Heart right ventricle (tissue), 16 donors: ENCODE measurements around the gene TUBA4A. TPM values are rescaled to one million over a fixed set of nuclear protein-coding genes. Genes with fewer than 3 reads are reported as not detected.

Experiments
- ATAC-seq, 8 donors: fragments of 200-7000 bp; cut with Tn5 transposase; one replicate each; pipeline ENCODE4 v1.9.1; 2020; ENCODE audit warnings: mild to moderate bottlenecking in 8 of 8, moderate library complexity in 8 of 8, moderate number of reproducible peaks in 1 of 8
- DNase-seq, 2 donors: peaks; one replicate each; pipeline ENCODE4 v3.0.0-alpha.2; 2020
- H3K27ac ChIP-seq, 10 donors: fragments of 200-600 bp; sonication (generic) in 2 of 10; one replicate each; pipeline versions ENCODE4 v1.5.0 to v1.8.0; 2020 to 2022; ENCODE audit warnings: mild to moderate bottlenecking in 3 of 10
- H3K27me3 ChIP-seq, 7 donors: fragments of 200-600 bp; one replicate each; pipeline ENCODE4 v1.8.0; 2021 to 2022; ENCODE audit warnings: mild to moderate bottlenecking in 2 of 7
- H3K36me3 ChIP-seq, 9 donors: fragments of 200-600 bp; sonication (generic) in 1 of 9; one replicate each; pipeline versions ENCODE4 v1.5.0 to v1.8.0; 2020 to 2022; ENCODE audit warnings: mild to moderate bottlenecking in 2 of 9
- H3K4me1 ChIP-seq, 9 donors: fragments of 200-600 bp; sonication (generic) in 1 of 9; one replicate each; pipeline versions ENCODE4 v1.5.0 to v1.8.0; 2020 to 2022; ENCODE audit warnings: mild to moderate bottlenecking in 4 of 9
- H3K4me3 ChIP-seq, 10 donors: fragments of 200-600 bp; sonication (generic) in 2 of 10; one replicate each; pipeline versions ENCODE4 v1.5.0 to v1.8.0; 2020 to 2022; ENCODE audit warnings: mild to moderate bottlenecking in 7 of 10, moderate library complexity in 2 of 10
- H3K9me3 ChIP-seq, 11 donors: fragments of 200-600 bp in 10 of 11; sonication (generic) in 2 of 11; one replicate each; pipeline versions ENCODE4 v1.5.0 to v1.8.0; 2013 to 2022; ENCODE audit warnings: mild to moderate bottlenecking in 2 of 11, control low read depth in 1 of 11, moderate library complexity in 1 of 11
- CTCF ChIP-seq, 9 donors: fragments of 200-600 bp; sonication (generic) in 2 of 9; IDR thresholded peaks; one replicate each; pipeline versions ENCODE4 v1.5.0 to v1.8.0; 2021 to 2022; ENCODE audit warnings: antibody characterized with exemption in 9 of 9, mild to moderate bottlenecking in 5 of 9, moderate library complexity in 1 of 9
- WGBS, 2 donors: extraction: QIAGEN DNeasy Blood & Tissue Kit; methylation state at CpG; one replicate each; pipeline ENCODE4 v1.1.7; 2013; ENCODE audit warnings: inconsistent platforms in 1 of 2; 5-methylcytosine and 5-hydroxymethylcytosine counted together
- intact Hi-C, 10 donors: fragments of 100-400 bp; cut with DNase I; formaldehyde crosslinking; loops; one replicate each; pipeline versions ENCODE4 v1.11.1 to v1.14.2; 2022
- polyA plus RNA-seq, 2 donors: library from polyadenylated mRNA; stranded (reverse); fragments of 200-250 nt; gene quantifications; one replicate each; pipeline ENCODE4 v1.2.3, GENCODE V29; 2013
- total RNA-seq, 10 donors: library from RNA; stranded (reverse); fragmentation: NEBNext Ultra II Directional in 3 of 10; extraction: Animal tissue kit (Norgen Biotek cat#: 25700) in 3 of 10; gene quantifications; one replicate each; pipeline versions ENCODE4 v1.2.1 to v1.2.4, GENCODE V29; 2021 to 2023
- donor health status: Arrhythmogenic right ventricular cardiomyopathy.
- donor health status: ischemic (EF 13 %, LVEDD 7.1; RV severe dilation, severe dysfunction).
- donor health status: healthy with polysubstance abuse.
- donor health status: DM: no; HTN: yes; CAD: no.
- donor health status: DM: no; HTN: no; CAD: no.
- donor health status: ischemic (EF 25% LVEDD 6.9; RV normal size, moderate dysfunction).
- donor health status: ischemic (EF 25% LVEDD 5.7; RV mildly dilated, moderate dysfunction).
- donor health status: healthy.
- donor health status: DM: yes; HTN: yes; CAD: no.
- donor health status: Ischemic cardiomyopathy.
- donor health status: ischemic (EF 35%, LVEDD 5.7; RV mildly dilated, moderate dysfunction).
- donor health status: nonischemic (EF 11% LVEDD 7.7; RV severe dilation, severe dysfunction).
- donor health status: DM: yes; HTN: yes; CAD: no.
- donor health status: PGD.
- donor health status: ischemic (EF 29% LVEDD 5.4; RV normal size, mild dysfunction).
- donor health status: nonischemic (EF 23%, LVEDD 6.1; RV moderate dilation, normal function).

Gene TUBA4A
- total and polyA plus RNA-seq, 12 donors: 61.0 to 341 (median 145) TPM

GRCh38 chr2:219220652-219221402 lies 32.9 kb downstream of the TUBA4A start:
- H3K4me3 ChIP-seq: no peak overlapping the region
- H3K4me1 ChIP-seq: peaks cover 12 to 45% (median 35%) of the 10 kb centered on the region in 9 donors
- DNase-seq (no peak), ATAC-seq (no peak)
- peaks cover 2 to 72% (median 54%) of the 10 kb centered on the region in 9 donors for H3K36me3 ChIP-seq
- H3K27me3 ChIP-seq: no peaks in the 10 kb centered on the region
- H3K9me3 ChIP-seq: no peaks in the 10 kb centered on the region
- 87 to 90% methylated on average over 18 to 19 of the region's 19 CpGs for WGBS, 2 donors
- intact Hi-C loops: loop anchor here in 1 of 10 donors (10.0 kb wide), 1 partner anchor 74 kb away; no protein-coding TSS in a partner anchor
- H3K27ac ChIP-seq: no peak overlapping the region
- TF ChIP-seq CTCF (IDR thresholded peaks at IDR 0.05): no peak

- 86 to 89% methylated on average over 18 of the region's 18 CpGs for WGBS, 2 donors
- H3K4me1 ChIP-seq: peaks cover 12 to 40% (median 35%) of the 10 kb centered on the region in 9 donors
- intact Hi-C loops: loop anchor here in 5 of 10 donors (2.0 to 10.0 kb wide), 4 partner anchors 43 to 75 kb away; partner anchors contain the start of genes CNPPD1 (in 2 of the 5), RETREG2 (in 2 of the 5) and NHEJ1 (in 1 of the 5)
- DNase-seq (no peak), ATAC-seq (no peak)
- H3K27ac ChIP-seq: peak overlapping the region in 4 of 10 donors; percentile 90 to 93 (median 92)
- peak overlapping the region in 4 of 10 donors; percentile 62 to 75 (median 65) for H3K4me3 ChIP-seq
- H3K27me3 ChIP-seq: no peaks in the 10 kb centered on the region
- TF ChIP-seq CTCF (IDR thresholded peaks at IDR 0.05): no peak
- peaks cover 2 to 72% (median 52%) of the 10 kb centered on the region in 9 donors for H3K36me3 ChIP-seq
- H3K9me3 ChIP-seq: no peaks in the 10 kb centered on the region
Measured at GRCh38 chr2:219219784-219220532, 33.8 kb downstream of the TUBA4A start.

- H3K27ac ChIP-seq: peak within 1 kb of the TSS; percentile 72 to 95 (median 90)
- ATAC-seq (peak; percentile 90 to 93 (median 92)), DNase-seq (peak; percentile 97 to 98)
- H3K9me3 ChIP-seq: no peaks in the 10 kb centered on the region
- H3K4me3 ChIP-seq: peak within 1 kb of the TSS; percentile 30 to 75 (median 64)
- TF ChIP-seq CTCF (IDR thresholded peaks at IDR 0.05): no peak
- H3K4me1 ChIP-seq: peaks cover 12 to 40% (median 34%) of the 10 kb centered on the region in 9 donors
- H3K27me3 ChIP-seq: no peaks in the 10 kb centered on the region
- intact Hi-C loops: loop anchor here in 5 of 10 donors (1.0 to 5.0 kb wide), 5 partner anchors 13 to 62 kb away; partner anchors contain the start of genes CNPPD1 (in 3 of the 5), RETREG2 (in 2 of the 5), NHEJ1 (in 1 of the 5) and ZFAND2B (in 1 of the 5)
- H3K36me3 ChIP-seq: peaks cover 2 to 72% (median 43%) of the 10 kb centered on the region in 9 donors
- WGBS, 2 donors: 4 to 5% methylated on average over 67 to 71 of the region's 71 CpGs
Measured at GRCh38 chr2:219218732-219219701, 34.7 kb downstream of the TUBA4A start, which contains the start of gene ABCB6. Gene ABCB6 (minus strand): TSS chr2:219218958. CDS start chr2:219218673, 285 bp downstream.
